ENCODE data around the gene LRR1. TPM values are rescaled to one million over a fixed set of nuclear protein-coding genes. Genes with fewer than 3 reads are reported as not detected.

Gene LRR1
- total RNA-seq, 4 donors from 2014 or later = 16.3 to 20.7 (median 18.3) TPM

DNA sequence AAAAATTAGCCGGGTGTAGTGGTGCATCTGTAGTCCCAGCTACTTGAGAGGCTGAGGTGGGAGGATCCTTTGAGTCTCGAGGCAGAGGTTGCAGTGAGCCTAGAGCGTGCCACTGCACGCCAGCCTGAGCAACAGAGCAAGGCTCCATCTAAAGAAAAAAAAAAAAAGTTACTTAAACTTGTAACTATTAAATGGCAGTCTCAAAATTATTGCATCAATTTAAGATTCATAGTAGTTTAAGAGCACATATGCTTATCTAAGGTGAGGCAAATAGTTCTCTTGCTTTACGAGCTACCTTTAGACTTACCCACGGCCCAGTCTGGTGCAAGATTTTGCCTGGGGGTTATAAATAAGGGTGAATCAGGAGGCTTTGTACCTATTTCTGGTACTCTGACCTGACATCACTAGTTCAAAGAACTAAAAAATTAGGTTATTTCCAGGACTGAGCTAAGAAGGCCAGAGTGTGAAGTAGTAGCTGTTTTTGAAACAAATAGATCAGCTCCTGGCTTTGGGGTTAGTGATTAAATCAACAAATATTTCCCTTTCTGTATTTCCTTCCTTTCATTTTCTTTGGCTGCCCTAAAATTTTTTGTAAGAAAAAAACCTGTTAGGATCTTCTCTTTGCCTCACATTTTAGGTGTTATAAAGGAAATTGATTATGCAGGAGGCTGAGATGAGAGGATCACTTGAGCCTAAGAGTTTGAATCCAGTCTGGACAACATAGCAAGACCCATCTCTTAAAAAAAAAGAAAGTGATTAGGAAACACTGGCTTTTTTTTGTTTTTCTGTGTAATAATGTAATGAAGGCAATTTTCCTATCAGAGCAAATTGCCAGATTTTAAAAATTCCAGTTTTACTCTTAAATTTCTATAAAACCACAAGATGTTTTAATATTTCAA lies 25.4 kb downstream of the LRR1 start:
- Histone ChIP-seq H3K9me3 (no peaks in the 10 kb centered on the region), H3K27ac (peak overlapping the region in 3 of 4 donors; percentile 8 to 43 (median 36)), H3K36me3 (peaks cover 0 to 10% (median 0%) of the 10 kb centered on the region in 3 donors), H3K4me3 (peak overlapping the region in 2 of 4 donors; percentile 13 to 93), H3K27me3 (no peaks in the 10 kb centered on the region), H3K4me1 (peaks cover 0 to 41% (median 14%) of the 10 kb centered on the region in 4 donors)
- DNase-seq = no peak
- TF ChIP-seq, protein P1, sequence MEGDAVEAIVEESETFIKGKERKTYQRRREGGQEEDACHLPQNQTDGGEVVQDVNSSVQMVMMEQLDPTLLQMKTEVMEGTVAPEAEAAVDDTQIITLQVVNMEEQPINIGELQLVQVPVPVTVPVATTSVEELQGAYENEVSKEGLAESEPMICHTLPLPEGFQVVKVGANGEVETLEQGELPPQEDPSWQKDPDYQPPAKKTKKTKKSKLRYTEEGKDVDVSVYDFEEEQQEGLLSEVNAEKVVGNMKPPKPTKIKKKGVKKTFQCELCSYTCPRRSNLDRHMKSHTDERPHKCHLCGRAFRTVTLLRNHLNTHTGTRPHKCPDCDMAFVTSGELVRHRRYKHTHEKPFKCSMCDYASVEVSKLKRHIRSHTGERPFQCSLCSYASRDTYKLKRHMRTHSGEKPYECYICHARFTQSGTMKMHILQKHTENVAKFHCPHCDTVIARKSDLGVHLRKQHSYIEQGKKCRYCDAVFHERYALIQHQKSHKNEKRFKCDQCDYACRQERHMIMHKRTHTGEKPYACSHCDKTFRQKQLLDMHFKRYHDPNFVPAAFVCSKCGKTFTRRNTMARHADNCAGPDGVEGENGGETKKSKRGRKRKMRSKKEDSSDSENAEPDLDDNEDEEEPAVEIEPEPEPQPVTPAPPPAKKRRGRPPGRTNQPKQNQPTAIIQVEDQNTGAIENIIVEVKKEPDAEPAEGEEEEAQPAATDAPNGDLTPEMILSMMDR (IDR thresholded peaks at IDR 0.05) = no peak
- TF ChIP-seq POLR2A (IDR thresholded peaks at IDR 0.05) = no peak

DNA sequence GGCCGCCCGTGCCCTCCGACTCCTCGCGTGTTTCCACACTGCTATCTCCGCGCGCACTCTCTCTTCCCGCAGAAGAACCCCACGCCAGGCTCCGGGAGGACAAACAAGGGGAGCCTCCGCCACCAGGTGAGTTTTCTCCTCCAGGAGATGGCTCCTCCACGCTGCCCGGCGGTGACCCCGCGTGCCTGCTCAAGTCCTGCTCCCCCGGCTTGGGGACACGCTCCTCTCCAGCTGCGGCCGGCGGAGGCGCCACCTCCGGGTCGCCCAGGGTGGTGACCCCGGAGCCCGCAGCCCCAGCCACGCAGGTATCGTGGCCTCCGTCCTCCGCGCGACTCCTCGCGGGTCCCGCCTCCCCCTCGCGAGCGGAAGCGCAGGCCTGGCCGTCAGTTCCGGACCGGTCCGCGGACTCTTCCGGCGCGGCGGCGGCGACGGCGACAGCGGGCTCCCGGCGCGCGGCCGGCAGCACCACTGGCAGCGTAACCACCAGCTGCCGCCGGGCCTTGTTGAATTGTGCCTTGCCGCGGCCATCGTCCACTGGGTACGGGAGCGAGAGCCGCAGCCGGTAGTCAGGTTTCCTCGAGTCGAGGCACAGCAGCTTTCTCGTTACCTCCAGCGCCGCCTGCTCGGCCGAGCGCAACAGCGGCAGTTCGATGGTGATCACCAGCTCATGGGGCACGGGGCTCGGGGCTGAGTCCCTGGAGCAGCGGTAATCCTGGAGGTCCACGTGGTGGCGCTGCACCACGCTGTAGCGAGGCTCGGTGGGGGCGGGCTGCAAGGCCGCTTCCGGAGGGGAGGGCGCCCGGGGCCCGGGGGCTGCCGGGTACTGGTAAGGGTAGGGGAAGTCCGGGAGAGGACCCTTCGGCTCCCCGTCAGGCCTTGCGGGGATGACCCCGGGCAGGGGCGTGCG lies 35.2 kb downstream of the LRR1 start:
- Histone ChIP-seq H3K9me3 (no peaks in the 10 kb centered on the region), H3K27ac (peak overlapping the region; percentile 92 to 99 (median 97)), H3K4me3 (peak overlapping the region; percentile 82 to 96 (median 86)), H3K27me3 (no peaks in the 10 kb centered on the region), H3K4me1 (peaks cover 0 to 24% (median 13%) of the 10 kb centered on the region in 4 donors), H3K36me3 (no peaks in the 10 kb centered on the region)
- DNase-seq = peak; percentile 94 to 97 (median 94)
- TF ChIP-seq, protein P1 (IDR thresholded peaks at IDR 0.05) = peak; percentile 63 to 93 (median 80)
- peak; percentile 80 to 84 for TF ChIP-seq POLR2A (IDR thresholded peaks at IDR 0.05)

DNA sequence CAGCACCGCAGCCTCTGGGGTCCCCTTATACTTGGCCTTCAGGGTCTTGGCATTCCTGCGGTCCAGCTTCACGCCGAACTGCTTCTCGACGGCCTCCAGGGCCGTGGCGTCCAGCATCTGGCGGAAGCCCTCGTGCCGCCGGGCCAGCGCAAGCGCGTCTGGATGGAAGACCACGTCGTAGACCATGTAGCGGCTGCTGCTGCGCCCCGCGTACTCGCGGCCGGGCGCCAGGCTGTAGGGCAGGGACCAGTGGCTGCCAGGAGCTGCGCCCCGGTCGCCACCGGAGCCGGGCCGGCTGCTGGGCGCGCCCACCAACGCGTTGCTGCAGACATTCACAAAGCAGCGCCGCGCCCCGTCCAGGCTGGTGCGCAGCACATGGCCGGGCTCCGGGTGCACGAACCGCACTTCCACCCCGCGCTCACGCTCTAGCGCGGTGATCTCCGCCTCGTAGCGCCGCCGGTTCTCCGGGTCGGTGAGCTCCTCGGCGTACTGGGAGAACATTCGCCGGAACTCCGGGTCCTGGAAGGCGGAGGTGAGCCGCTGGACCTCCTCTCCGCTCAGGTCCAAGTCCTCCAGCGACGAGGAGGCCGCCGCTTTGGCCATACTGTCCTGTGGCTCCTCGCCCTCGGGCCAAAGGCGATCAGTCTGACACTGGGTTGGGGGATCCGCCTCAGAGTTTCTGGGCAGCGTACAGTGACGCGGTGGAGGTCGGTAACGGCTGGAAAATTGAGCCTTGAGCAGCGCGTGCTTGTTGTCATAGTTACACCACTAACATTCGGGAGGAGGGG lies 36.0 kb downstream of the LRR1 start, which contains the start of gene DNAAF2:
Gene DNAAF2 (minus strand): TSS at position 698 of the 788 bp plus-strand sequence. CDS start 95 bp downstream, at position 603.
- Histone ChIP-seq H3K27ac (peak within 1 kb of the TSS; percentile 92 to 99 (median 97)), H3K4me1 (peaks cover 0 to 24% (median 13%) of the 10 kb centered on the region in 4 donors)

DNA sequence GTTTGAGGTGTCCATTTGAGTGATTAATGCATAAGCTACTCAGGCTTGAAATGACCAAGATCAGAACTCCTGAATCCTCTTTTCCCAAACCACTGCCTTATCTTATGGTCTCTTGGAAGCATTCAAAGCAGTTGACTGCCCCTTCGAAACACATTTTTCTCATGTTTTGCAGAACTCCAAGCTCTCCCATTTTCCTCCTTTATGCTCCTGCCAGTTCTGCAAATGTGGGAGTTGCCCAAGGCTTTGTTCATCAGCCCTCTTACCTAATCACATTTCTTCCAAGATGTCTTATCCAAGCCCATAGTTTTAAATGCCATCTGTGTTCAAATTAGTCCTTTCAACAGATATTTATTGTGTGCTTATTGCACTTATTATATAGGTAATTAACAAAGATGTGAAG lies 38.1 kb downstream of the LRR1 start:
- no peaks in the 10 kb centered on the region for H3K36me3 ChIP-seq
- TF ChIP-seq, protein P1 (IDR thresholded peaks at IDR 0.05) = no peak
- no peaks in the 10 kb centered on the region for H3K27me3 ChIP-seq
- DNase-seq = no peak
- no peak overlapping the region for H3K4me3 ChIP-seq
- H3K9me3 ChIP-seq = no peaks in the 10 kb centered on the region
- H3K4me1 ChIP-seq = peaks cover 2 to 30% (median 9%) of the 10 kb centered on the region in 4 donors
- peak overlapping the region in 1 of 4 donors; percentile 69 for H3K27ac ChIP-seq

More for the DNA sequence above, 36.0 kb downstream of the LRR1 start, which contains the start of gene DNAAF2:
- no peak for TF ChIP-seq POLR2A (IDR thresholded peaks at IDR 0.05)
- TF ChIP-seq, protein P1 (IDR thresholded peaks at IDR 0.05) = no peak
- Histone ChIP-seq H3K27me3 (no peaks in the 10 kb centered on the region), H3K36me3 (no peaks in the 10 kb centered on the region), H3K9me3 (no peaks in the 10 kb centered on the region), H3K4me3 (peak within 1 kb of the TSS; percentile 82 to 96 (median 86))
- peak; percentile 60 to 89 (median 84) for DNase-seq

All from Peyer's patch (tissue), 4 donors.